HEK293 (cell line): ENCODE measurements around the gene THSD4.

Experiments used
- CTCF ChIA-PET: fragments of 350-600 bp; formaldehyde crosslinking; extraction: SDS; loops from one replicate; lab custom pipeline; 2021; ENCODE audit warnings: antibody characterized with exemption; lab: Yijun Ruan, JAX
- POLR2A ChIA-PET: fragments of 300-600 bp; formaldehyde crosslinking; extraction: SDS; loops from one replicate; lab custom pipeline; 2020; ENCODE audit warnings: antibody characterized with exemption, inconsistent platforms; lab: Yijun Ruan, JAX
- H3K27ac ChIP-seq: fragments of 200-500 bp; sonication (Bioruptor generic); 2 replicates; pipeline ENCODE4 v1.5.1; 2014; ENCODE audit warnings: low read depth, low read length, control low read depth, inconsistent platforms; ENCODE audit errors: extremely low read depth
- H3K36me3 ChIP-seq, 2 experiments: fragments of 200-500 bp in 1 of 2; sonication (Bioruptor generic) in 1 of 2; 1 replicate in 1 of 2; 2 replicates in 1 of 2; pipeline ENCODE4 v1.5.1; 2014 to 2017; ENCODE audit warnings: inconsistent platforms in 2 of 2, low read length in 2 of 2; ENCODE audit not compliant: control insufficient read depth in 2 of 2, insufficient read depth in 1 of 2
- H3K4me1 ChIP-seq: fragments of 200-500 bp; sonication (Bioruptor generic); 2 replicates; pipeline ENCODE4 v1.5.1; 2014; ENCODE audit warnings: mild to moderate bottlenecking, low read length, inconsistent platforms; ENCODE audit not compliant: control insufficient read depth, insufficient read depth
- H3K4me3 ChIP-seq: 2 replicates; pipeline ENCODE4 v1.5.1; 2011; ENCODE audit warnings: low read depth, mild to moderate bottlenecking, control low read depth, low read length, moderate library complexity
- H3K9me3 ChIP-seq: fragments of 200-500 bp; sonication (Bioruptor generic); 2 replicates; pipeline ENCODE4 v1.5.1; 2014; ENCODE audit warnings: low read depth, low read length, inconsistent platforms; ENCODE audit not compliant: control insufficient read depth, insufficient read depth
- GLIS1 ChIP-seq: fragments of 450-650 bp; formaldehyde crosslinking; IDR thresholded peaks from 2 replicates; pipeline ENCODE4 v1.5.1; 2016; ENCODE audit warnings: missing biosample characterization, missing genetic modification characterization
- KLF9 ChIP-seq: fragments of 450-650 bp; formaldehyde crosslinking; IDR thresholded peaks from 2 replicates; pipeline ENCODE4 v1.5.1; 2016; ENCODE audit warnings: missing biosample characterization, missing genetic modification characterization, low read depth
- MYNN ChIP-seq: fragments of 450-650 bp; formaldehyde crosslinking; IDR thresholded peaks from 2 replicates; pipeline ENCODE4 v1.5.1; 2016; ENCODE audit warnings: missing biosample characterization, missing genetic modification characterization, borderline replicate concordance
- MZF1 ChIP-seq: fragments of 450-650 bp; formaldehyde crosslinking; IDR thresholded peaks from 2 replicates; pipeline ENCODE4 v1.5.1; 2017; ENCODE audit warnings: missing biosample characterization, missing genetic modification characterization, borderline replicate concordance
- SCRT1 ChIP-seq: fragments of 450-650 bp; formaldehyde crosslinking; IDR thresholded peaks from 2 replicates; pipeline ENCODE4 v1.5.1; 2016; ENCODE audit warnings: missing biosample characterization, missing genetic modification characterization, borderline replicate concordance
- SCRT2 ChIP-seq: fragments of 450-650 bp; formaldehyde crosslinking; IDR thresholded peaks from 2 replicates; pipeline ENCODE4 v1.5.1; 2016; ENCODE audit warnings: missing biosample characterization, missing genetic modification characterization
- SETDB1 ChIP-seq: IDR thresholded peaks from one replicate; pipeline ENCODE4 v1.6.1; 2017; ENCODE audit warnings: mild to moderate bottlenecking, low read length, moderate library complexity, mixed read lengths; ENCODE audit not compliant: insufficient read length
- ZBTB1 ChIP-seq: fragments of 450-650 bp; formaldehyde crosslinking; IDR thresholded peaks from 2 replicates; pipeline ENCODE4 v1.5.1; 2016; ENCODE audit warnings: missing biosample characterization, missing genetic modification characterization
- ZNF2 ChIP-seq: fragments of 450-650 bp; formaldehyde crosslinking; IDR thresholded peaks from 2 replicates; pipeline ENCODE4 v1.5.1; 2016; ENCODE audit warnings: missing biosample characterization, missing genetic modification characterization
- ZNF214 ChIP-seq: fragments of 450-650 bp; formaldehyde crosslinking; IDR thresholded peaks from 2 replicates; pipeline ENCODE4 v1.5.1; 2017; ENCODE audit warnings: missing biosample characterization, mild to moderate bottlenecking, missing genetic modification characterization, borderline replicate concordance
- ZNF335 ChIP-seq: fragments of 450-650 bp; formaldehyde crosslinking; conservative IDR thresholded peaks from 2 replicates; pipeline ENCODE4 v1.5.1; 2016; ENCODE audit warnings: missing biosample characterization, missing genetic modification characterization
- ZNF366 ChIP-seq: fragments of 450-650 bp; formaldehyde crosslinking; conservative IDR thresholded peaks from 2 replicates; pipeline ENCODE4 v1.5.1; 2016; ENCODE audit warnings: missing biosample characterization, missing genetic modification characterization
- ZNF521 ChIP-seq: fragments of 450-650 bp; formaldehyde crosslinking; IDR thresholded peaks from 2 replicates; pipeline ENCODE4 v1.5.1; 2017; ENCODE audit warnings: missing biosample characterization, mild to moderate bottlenecking, missing genetic modification characterization
- ZNF529 ChIP-seq: fragments of 450-650 bp; formaldehyde crosslinking; IDR thresholded peaks from 2 replicates; pipeline ENCODE4 v1.5.1; 2017; ENCODE audit warnings: missing genetic modification characterization, missing biosample characterization; ENCODE audit not compliant: insufficient replicate concordance
- ZNF654 ChIP-seq: fragments of 450-650 bp; formaldehyde crosslinking; IDR thresholded peaks from 2 replicates; pipeline ENCODE4 v1.5.1; 2016; ENCODE audit warnings: low read depth, missing biosample characterization, missing genetic modification characterization
- ZNF830 ChIP-seq: fragments of 450-650 bp; IDR thresholded peaks from 2 replicates; pipeline ENCODE4 v1.5.0; 2018; ENCODE audit warnings: missing biosample characterization, missing genetic modification characterization, low read depth, mild to moderate bottlenecking, moderate library complexity
- ZXDB ChIP-seq: fragments of 450-650 bp; formaldehyde crosslinking; IDR thresholded peaks from 2 replicates; pipeline ENCODE4 v1.5.1; 2016; ENCODE audit warnings: missing biosample characterization, missing genetic modification characterization
- TF ChIP-seq, protein P1 (sequence below): sonication (generic); formaldehyde crosslinking; IDR thresholded peaks from 2 replicates; pipeline ENCODE4 v1.8.1; 2022; ENCODE audit warnings: mild to moderate bottlenecking, moderate library complexity, missing genetic modification reagents
- TF ChIP-seq, protein P2 (sequence below): fragments of 450-650 bp; formaldehyde crosslinking; IDR thresholded peaks from 2 replicates; pipeline ENCODE4 v1.5.1; 2016; ENCODE audit warnings: missing biosample characterization, missing genetic modification characterization
- TF ChIP-seq, protein P3 (sequence below): fragments of 450-650 bp; formaldehyde crosslinking; conservative IDR thresholded peaks from 2 replicates; pipeline ENCODE4 v1.5.1; 2016; ENCODE audit warnings: low read depth, missing biosample characterization, missing genetic modification characterization

The THSD4 gene

DNA sequence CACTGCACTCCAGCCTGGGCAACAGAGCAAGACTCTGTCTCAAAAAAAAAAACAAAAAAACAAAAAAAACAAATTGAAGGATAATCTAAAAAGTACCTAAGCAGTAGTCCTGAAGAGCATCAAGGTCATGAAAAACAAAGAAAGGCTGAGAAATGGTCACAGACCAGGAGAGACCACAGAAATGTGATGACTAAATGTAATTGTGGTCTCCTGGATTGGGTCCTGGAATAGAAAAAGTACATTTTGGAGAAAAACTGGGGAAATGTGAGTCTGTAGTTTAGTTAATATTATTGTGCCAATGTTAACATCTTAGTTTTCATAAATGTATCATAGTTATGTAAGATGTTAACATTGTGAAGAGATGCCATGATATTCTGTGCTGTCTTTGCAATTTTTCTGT lies 427.6 kb downstream of the THSD4 start:
- H3K4me3 ChIP-seq, result no peak overlapping the region
- POLR2A ChIA-PET, result no interaction called here
- TF ChIP-seq ZNF366 (tag by site-specific recombination) (no peak), GLIS1 (tag by site-specific recombination) (no peak)
- no peak overlapping the region for H3K27ac ChIP-seq
- H3K4me1 ChIP-seq, result no peaks in the 10 kb centered on the region
- CTCF ChIA-PET, result no interaction called here
- no peaks in the 10 kb centered on the region for H3K9me3 ChIP-seq
- no peaks in the 10 kb centered on the region for H3K36me3 ChIP-seq

DNA sequence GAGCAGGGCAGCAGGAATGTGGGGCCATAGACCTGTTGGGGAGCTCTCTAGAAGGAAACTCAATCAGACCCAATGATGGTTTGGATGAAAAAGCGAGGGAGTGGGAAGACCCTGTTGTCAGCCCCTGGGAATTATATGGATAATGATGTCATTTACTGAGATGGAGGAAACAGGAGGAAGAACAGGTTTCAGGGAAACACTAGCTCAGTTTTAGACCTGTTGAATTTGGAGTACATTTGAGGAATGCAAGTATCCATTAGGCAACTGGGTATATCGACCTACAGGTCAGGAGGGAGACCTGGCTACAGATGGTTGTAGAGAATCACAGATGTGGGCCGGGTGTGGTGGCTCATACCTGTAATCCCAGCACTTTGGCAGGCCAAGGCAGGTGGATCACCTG lies 428.1 kb downstream of the THSD4 start:
- Histone ChIP-seq H3K9me3 (no peaks in the 10 kb centered on the region), H3K4me3 (no peak overlapping the region), H3K36me3 (no peaks in the 10 kb centered on the region), H3K27ac (no peak overlapping the region)
- POLR2A ChIA-PET, result no interaction called here
- CTCF ChIA-PET, result interaction anchor here (0.7 kb wide), 1 partner anchor 13 kb away, joined by 4 read pairs; no protein-coding TSS in a partner anchor
- TF ChIP-seq, protein P1, sequence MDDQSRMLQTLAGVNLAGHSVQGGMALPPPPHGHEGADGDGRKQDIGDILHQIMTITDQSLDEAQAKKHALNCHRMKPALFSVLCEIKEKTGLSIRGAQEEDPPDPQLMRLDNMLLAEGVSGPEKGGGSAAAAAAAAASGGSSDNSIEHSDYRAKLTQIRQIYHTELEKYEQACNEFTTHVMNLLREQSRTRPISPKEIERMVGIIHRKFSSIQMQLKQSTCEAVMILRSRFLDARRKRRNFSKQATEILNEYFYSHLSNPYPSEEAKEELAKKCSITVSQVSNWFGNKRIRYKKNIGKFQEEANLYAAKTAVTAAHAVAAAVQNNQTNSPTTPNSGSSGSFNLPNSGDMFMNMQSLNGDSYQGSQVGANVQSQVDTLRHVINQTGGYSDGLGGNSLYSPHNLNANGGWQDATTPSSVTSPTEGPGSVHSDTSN (CRISPR knock-in tag), result no peak
- peak; percentile 63 for TF ChIP-seq SCRT1 (tag by site-specific recombination)
- TF ChIP-seq ZBTB1 (tag by site-specific recombination), result no peak
- TF ChIP-seq SCRT2 (tag by site-specific recombination), result peak; percentile 80
- TF ChIP-seq, all 188 proteins: peak for 2
- no peaks in the 10 kb centered on the region for H3K4me1 ChIP-seq

DNA sequence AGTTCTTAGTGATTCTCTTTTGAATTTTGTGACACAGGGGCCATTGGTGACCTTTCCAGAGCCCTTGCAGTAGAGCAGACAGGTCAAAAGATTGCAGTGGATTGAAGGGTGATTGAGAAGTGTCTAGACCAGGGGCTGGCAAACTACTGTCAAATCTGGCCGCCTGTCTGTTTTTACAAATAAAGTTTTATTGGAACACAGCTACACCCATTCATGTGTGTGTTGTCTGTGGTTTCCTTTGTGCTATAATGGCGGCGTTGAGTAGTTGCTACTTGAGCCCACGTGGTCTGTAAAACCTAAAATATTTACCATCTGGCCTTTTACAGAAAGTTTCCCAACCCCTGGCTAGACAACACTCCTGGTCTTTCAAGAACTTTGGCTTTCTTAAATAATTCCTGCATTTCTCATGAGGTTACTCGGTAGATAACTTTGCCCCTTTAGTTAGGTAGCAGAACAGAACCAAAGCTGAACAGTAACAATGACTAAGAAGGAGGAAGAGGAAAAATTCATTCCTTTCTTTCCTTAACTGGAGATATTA lies 430.0 kb downstream of the THSD4 start:
- no peaks in the 10 kb centered on the region for H3K36me3 ChIP-seq
- no peaks in the 10 kb centered on the region for H3K9me3 ChIP-seq
- no peak overlapping the region for H3K27ac ChIP-seq
- ChIA-PET POLR2A (no interaction called here), CTCF (interaction anchor here (1.1 kb wide), 1 partner anchor 186 kb away, joined by 3 read pairs; no protein-coding TSS in a partner anchor)
- H3K4me3 ChIP-seq, result no peak overlapping the region
- H3K4me1 ChIP-seq, result no peaks in the 10 kb centered on the region
- TF ChIP-seq ZNF654 (no peak), ZXDB (tag by site-specific recombination) (no peak), ZNF830 (tag by site-specific recombination) (no peak)

DNA sequence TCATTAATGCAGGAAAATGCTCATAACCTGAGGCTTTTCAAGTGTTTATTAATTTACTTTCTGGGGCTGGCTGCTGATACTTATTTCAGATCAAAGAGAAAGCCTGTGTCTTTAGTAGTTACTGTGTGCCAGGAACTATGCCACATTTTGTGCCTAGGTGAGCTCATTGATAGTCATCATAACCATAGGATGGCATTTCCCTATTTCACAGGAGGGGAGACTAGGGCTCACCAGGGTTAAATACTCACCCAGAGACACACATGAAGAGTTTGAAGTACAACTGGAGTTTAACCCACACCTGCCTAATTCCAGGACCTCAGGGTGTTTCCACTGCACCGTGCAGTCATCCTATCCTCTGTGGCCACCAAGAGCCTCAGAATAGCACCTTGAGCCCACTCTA lies 430.7 kb downstream of the THSD4 start:
- Histone ChIP-seq H3K9me3 (no peaks in the 10 kb centered on the region), H3K36me3 (no peaks in the 10 kb centered on the region), H3K4me3 (no peak overlapping the region), H3K27ac (no peak overlapping the region), H3K4me1 (no peaks in the 10 kb centered on the region)
- ChIA-PET POLR2A (interaction anchor here (1.2 kb wide), 1 partner anchor 8 kb away, joined by 3 read pairs; no protein-coding TSS in a partner anchor), CTCF (interaction anchor here (1.1 kb wide), 2 partner anchors 13 to 185 kb away, joined by 3 to 4 read pairs; no protein-coding TSS in a partner anchor)
- no peak for TF ChIP-seq SETDB1
- no peak for TF ChIP-seq ZNF529 (tag by site-specific recombination)
- no peak for TF ChIP-seq MYNN
- no peak for TF ChIP-seq ZNF214 (tag by site-specific recombination)
- TF ChIP-seq ZXDB (tag by site-specific recombination), result no peak
- TF ChIP-seq ZNF2 (tag by site-specific recombination), result no peak
- TF ChIP-seq MZF1, result no peak
- TF ChIP-seq, protein P2, sequence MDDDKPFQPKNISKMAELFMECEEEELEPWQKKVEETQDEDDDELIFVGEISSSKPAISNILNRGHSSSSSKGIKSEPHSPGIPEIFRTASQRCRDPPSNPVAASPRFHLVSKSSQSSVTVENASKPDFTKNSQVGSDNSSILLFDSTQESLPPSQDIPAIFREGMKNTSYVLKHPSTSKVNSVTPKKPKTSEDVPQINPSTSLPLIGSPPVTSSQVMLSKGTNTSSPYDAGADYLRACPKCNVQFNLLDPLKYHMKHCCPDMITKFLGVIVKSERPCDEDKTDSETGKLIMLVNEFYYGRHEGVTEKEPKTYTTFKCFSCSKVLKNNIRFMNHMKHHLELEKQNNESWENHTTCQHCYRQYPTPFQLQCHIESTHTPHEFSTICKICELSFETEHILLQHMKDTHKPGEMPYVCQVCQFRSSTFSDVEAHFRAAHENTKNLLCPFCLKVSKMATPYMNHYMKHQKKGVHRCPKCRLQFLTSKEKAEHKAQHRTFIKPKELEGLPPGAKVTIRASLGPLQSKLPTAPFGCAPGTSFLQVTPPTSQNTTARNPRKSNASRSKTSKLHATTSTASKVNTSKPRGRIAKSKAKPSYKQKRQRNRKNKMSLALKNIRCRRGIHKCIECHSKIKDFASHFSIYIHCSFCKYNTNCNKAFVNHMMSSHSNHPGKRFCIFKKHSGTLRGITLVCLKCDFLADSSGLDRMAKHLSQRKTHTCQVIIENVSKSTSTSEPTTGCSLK (tag by site-specific recombination), result no peak
- no peak for TF ChIP-seq ZNF335 (tag by site-specific recombination)
- TF ChIP-seq, protein P3, sequence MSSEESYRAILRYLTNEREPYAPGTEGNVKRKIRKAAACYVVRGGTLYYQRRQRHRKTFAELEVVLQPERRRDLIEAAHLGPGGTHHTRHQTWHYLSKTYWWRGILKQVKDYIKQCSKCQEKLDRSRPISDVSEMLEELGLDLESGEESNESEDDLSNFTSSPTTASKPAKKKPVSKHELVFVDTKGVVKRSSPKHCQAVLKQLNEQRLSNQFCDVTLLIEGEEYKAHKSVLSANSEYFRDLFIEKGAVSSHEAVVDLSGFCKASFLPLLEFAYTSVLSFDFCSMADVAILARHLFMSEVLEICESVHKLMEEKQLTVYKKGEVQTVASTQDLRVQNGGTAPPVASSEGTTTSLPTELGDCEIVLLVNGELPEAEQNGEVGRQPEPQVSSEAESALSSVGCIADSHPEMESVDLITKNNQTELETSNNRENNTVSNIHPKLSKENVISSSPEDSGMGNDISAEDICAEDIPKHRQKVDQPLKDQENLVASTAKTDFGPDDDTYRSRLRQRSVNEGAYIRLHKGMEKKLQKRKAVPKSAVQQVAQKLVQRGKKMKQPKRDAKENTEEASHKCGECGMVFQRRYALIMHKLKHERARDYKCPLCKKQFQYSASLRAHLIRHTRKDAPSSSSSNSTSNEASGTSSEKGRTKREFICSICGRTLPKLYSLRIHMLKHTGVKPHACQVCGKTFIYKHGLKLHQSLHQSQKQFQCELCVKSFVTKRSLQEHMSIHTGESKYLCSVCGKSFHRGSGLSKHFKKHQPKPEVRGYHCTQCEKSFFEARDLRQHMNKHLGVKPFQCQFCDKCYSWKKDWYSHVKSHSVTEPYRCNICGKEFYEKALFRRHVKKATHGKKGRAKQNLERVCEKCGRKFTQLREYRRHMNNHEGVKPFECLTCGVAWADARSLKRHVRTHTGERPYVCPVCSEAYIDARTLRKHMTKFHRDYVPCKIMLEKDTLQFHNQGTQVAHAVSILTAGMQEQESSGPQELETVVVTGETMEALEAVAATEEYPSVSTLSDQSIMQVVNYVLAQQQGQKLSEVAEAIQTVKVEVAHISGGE (tag by site-specific recombination), result no peak
- no peak for TF ChIP-seq ZNF521 (tag by site-specific recombination)
- TF ChIP-seq KLF9 (tag by site-specific recombination), result no peak
